ENCODE results near the gene UMAD1. TPM values are rescaled to one million over a fixed set of nuclear protein-coding genes. Genes with fewer than 3 reads are reported as not detected.

The UMAD1 gene
- total RNA-seq, 2 donors from 2014 or later: 21.9 to 26.3 TPM

- Histone ChIP-seq H3K27me3 (no peaks in the 10 kb centered on the region), H3K4me1 (no peaks in the 10 kb centered on the region), H3K36me3 (no peaks in the 10 kb centered on the region), H3K9me3 (no peaks in the 10 kb centered on the region), H3K27ac (no peak overlapping the region), H3K9ac (ENCODE audit: low read depth in 2 of 2, low read length in 2 of 2) (no peak overlapping the region), H3K4me3 (no peak overlapping the region)
- TF ChIP-seq CTCF (IDR thresholded peaks at IDR 0.05): no peak
- intact Hi-C loops (cut with DNase I): no loop called here
- DNase-seq: no peak
Observed at GRCh38 chr7:7662527-7662926, 22.0 kb downstream of the UMAD1 start.

DNA sequence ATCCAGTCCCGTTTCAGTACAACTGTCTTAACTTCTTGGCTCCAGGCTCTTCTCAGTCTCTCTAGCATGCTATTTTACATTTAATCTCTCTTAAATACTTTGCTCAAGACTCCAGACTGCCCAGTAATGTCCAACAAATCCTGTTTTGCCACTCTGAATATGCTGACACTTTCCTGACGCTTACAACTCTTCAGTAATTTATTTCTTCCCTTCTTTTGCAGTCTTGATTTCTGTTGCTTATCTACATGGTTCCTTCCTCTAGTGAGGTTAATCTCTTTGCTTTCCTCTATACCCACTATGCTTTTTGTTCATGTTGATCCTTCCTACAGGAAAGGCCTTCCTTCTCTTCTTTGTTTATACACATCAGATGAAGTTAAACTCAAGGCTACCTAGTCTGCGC lies 23.7 kb downstream of the UMAD1 start:
- intact Hi-C loops (cut with DNase I): no loop called here
- no peaks in the 10 kb centered on the region for H3K9me3 ChIP-seq
- DNase-seq: no peak
- H3K4me3 ChIP-seq: no peak overlapping the region
- H3K9ac ChIP-seq (ENCODE audit: low read depth in 2 of 2, low read length in 2 of 2): no peak overlapping the region
- H3K27ac ChIP-seq: no peak overlapping the region
- H3K4me1 ChIP-seq: no peaks in the 10 kb centered on the region
- TF ChIP-seq CTCF (IDR thresholded peaks at IDR 0.05): no peak
- no peaks in the 10 kb centered on the region for H3K36me3 ChIP-seq
- no peaks in the 10 kb centered on the region for H3K27me3 ChIP-seq

DNA sequence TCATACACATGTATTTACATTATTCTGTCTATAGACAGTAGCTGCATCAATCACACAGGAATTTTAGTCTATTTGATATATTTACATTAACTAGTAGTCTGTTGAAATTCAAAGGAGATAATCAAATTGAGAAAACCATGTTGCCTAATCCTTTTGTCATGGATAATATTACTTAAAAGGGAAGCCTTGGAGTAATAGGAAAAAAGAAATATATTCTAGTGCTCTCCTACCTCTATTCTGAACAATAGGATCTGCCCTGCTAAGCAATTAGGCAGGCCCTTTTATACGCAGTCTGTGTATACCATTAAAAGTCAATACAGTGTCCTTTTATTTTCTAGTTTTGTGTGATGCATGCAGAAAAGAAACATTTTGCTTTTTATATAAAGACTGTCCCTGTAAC lies 24.5 kb downstream of the UMAD1 start:
- Histone ChIP-seq H3K9me3 (no peaks in the 10 kb centered on the region), H3K36me3 (no peaks in the 10 kb centered on the region), H3K27ac (no peak overlapping the region), H3K9ac (ENCODE audit: low read depth in 2 of 2, low read length in 2 of 2) (no peak overlapping the region), H3K4me1 (no peaks in the 10 kb centered on the region), H3K27me3 (no peaks in the 10 kb centered on the region), H3K4me3 (no peak overlapping the region)
- DNase-seq: no peak
- no peak for TF ChIP-seq CTCF (IDR thresholded peaks at IDR 0.05)
- intact Hi-C loops (cut with DNase I): no loop called here

GRCh38 chr7:7667187-7667586 lies 26.6 kb downstream of the UMAD1 start:
- intact Hi-C loops (cut with DNase I): no loop called here
- no peak for TF ChIP-seq CTCF (IDR thresholded peaks at IDR 0.05)
- DNase-seq: no peak
- no peaks in the 10 kb centered on the region for H3K36me3 ChIP-seq
- no peak overlapping the region for H3K4me3 ChIP-seq
- H3K27ac ChIP-seq: no peak overlapping the region
- H3K27me3 ChIP-seq: no peaks in the 10 kb centered on the region
- no peaks in the 10 kb centered on the region for H3K4me1 ChIP-seq
- H3K9ac ChIP-seq (ENCODE audit: low read depth in 2 of 2, low read length in 2 of 2): no peak overlapping the region
- no peaks in the 10 kb centered on the region for H3K9me3 ChIP-seq

- no peaks in the 10 kb centered on the region for H3K9me3 ChIP-seq
Observed at GRCh38 chr7:7668706-7669105, 28.2 kb downstream of the UMAD1 start.

More at GRCh38 chr7:7668706-7669105, 28.2 kb downstream of the UMAD1 start:
- Histone ChIP-seq H3K4me1 (no peaks in the 10 kb centered on the region), H3K4me3 (no peak overlapping the region), H3K27ac (no peak overlapping the region), H3K36me3 (no peaks in the 10 kb centered on the region), H3K9ac (ENCODE audit: low read depth in 2 of 2, low read length in 2 of 2) (no peak overlapping the region), H3K27me3 (no peaks in the 10 kb centered on the region)
- DNase-seq: no peak
- TF ChIP-seq CTCF (IDR thresholded peaks at IDR 0.05): no peak
- intact Hi-C loops (cut with DNase I): no loop called here
